Fibroblast of lung (primary cell): Measurements from ENCODE around the gene TRIP12.

Experiments
- CTCF ChIP-seq, 2 donors: IDR thresholded peaks in 1 of 2; conservative IDR thresholded peaks in 1 of 2; 1 replicate in 1 of 2; 2 replicates in 1 of 2; pipeline ENCODE4 v1.5.1; 2011 to 2012; ENCODE audit warnings: low read length in 2 of 2, control low read depth in 1 of 2, inconsistent platforms in 1 of 2, low read depth in 1 of 2, mild to moderate bottlenecking in 1 of 2
- EZH2 ChIP-seq: IDR thresholded peaks from 2 replicates; pipeline ENCODE4 v1.5.1; 2012; ENCODE audit warnings: low read length, control low read depth, mild to moderate bottlenecking; ENCODE audit errors: missing control alignments

- no peak for TF ChIP-seq CTCF (conservative IDR thresholded peaks at IDR 0.05 in 1 of 2, IDR thresholded peaks at IDR 0.05 in 1 of 2; ENCODE audit: low read depth in 1 of 2, low read length in 2 of 2)
- no peak for TF ChIP-seq EZH2
These were observed 3.4 kb upstream of the TRIP12 start for GRCh38 chr2:229925201-229925600.
